ENCODE results near the gene LNX1. TPM values are rescaled to one million over a fixed set of nuclear protein-coding genes. Genes with fewer than 3 reads are reported as not detected.

Gene LNX1
- total and polyA plus RNA-seq, 7 donors, result 2.3 to 7.9 (median 4.6) TPM

DNA sequence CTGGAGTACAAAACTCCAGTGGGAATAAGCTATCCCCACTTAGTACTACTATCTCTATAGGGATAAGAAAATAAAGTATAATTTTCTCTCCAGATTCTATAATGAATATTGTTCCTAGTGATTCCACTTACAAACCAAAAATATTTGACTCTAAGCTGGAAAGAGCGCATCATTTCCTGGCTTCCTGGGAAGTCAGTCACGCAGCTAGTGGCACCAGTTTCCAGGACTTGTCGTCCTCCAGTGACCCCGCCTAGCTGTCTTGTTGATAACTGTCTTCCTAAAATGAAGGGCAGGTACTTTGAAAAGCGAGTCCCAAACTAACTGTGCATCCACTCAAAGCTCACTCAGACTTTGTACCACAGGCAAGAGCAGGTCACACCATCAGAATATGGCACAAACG is 39.3 kb downstream of the LNX1 start:
- no peak overlapping the region for H3K4me3 ChIP-seq
- H3K9me3 ChIP-seq, result no peaks in the 10 kb centered on the region
- no peaks in the 10 kb centered on the region for H3K36me3 ChIP-seq
- H3K27me3 ChIP-seq, result no peaks in the 10 kb centered on the region
- no peak for TF ChIP-seq CTCF (IDR thresholded peaks at IDR 0.05)
- TF ChIP-seq POLR2AphosphoS5 (IDR thresholded peaks at IDR 0.05), result no peak
- TF ChIP-seq POLR2A (IDR thresholded peaks at IDR 0.05), result no peak
- TF ChIP-seq EP300 (IDR thresholded peaks at IDR 0.05), result no peak
- no peak overlapping the region for H3K27ac ChIP-seq
- no peak for DNase-seq
- 88 to 90% methylated on average over 6 of the region's 6 CpGs for WGBS, 2 donors
- intact Hi-C loops (cut with DNase I), result no loop called here
- peaks cover 0 to 6% (median 0%) of the 10 kb centered on the region in 4 donors for H3K4me1 ChIP-seq

DNA sequence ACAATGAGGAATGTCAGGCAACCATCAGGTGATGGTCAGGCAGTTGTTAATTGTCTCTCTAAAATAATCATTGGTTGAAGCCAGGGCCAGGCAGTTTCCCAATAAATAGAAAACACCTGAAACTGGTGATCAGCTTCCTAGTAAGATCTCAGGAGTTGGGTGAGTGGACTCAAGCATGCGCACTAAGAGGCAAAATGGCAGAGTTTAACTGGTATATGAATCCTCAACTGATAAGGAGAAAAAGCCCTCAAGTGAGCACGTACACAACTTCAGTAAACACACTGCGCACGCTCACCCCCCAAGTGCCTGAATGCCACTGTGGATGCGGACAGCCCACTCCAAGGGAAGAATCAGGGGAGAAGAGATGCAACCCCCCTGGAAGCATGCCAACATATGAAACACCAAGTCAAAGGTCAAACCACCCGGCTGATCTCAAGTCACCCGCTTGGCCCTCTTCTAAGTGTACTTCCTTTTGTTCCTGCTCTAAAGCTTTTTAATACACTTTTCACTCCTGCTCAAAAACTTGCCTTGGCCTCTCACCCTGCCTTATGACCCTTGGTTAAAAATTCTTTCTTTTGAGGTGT is 39.9 kb downstream of the LNX1 start:
- H3K27ac ChIP-seq, result no peak overlapping the region
- no peak for TF ChIP-seq CTCF (IDR thresholded peaks at IDR 0.05)
- TF ChIP-seq POLR2A (IDR thresholded peaks at IDR 0.05), result no peak
- TF ChIP-seq EP300 (IDR thresholded peaks at IDR 0.05), result no peak
- TF ChIP-seq POLR2AphosphoS5 (IDR thresholded peaks at IDR 0.05), result no peak
- H3K4me1 ChIP-seq, result peaks cover 0 to 6% (median 0%) of the 10 kb centered on the region in 4 donors
- WGBS, 2 donors, result 83 to 88% methylated on average over 7 of the region's 7 CpGs
- H3K36me3 ChIP-seq, result no peaks in the 10 kb centered on the region
- no peaks in the 10 kb centered on the region for H3K27me3 ChIP-seq
- intact Hi-C loops (cut with DNase I), result no loop called here
- H3K4me3 ChIP-seq, result no peak overlapping the region
- no peaks in the 10 kb centered on the region for H3K9me3 ChIP-seq
- DNase-seq, result no peak

DNA sequence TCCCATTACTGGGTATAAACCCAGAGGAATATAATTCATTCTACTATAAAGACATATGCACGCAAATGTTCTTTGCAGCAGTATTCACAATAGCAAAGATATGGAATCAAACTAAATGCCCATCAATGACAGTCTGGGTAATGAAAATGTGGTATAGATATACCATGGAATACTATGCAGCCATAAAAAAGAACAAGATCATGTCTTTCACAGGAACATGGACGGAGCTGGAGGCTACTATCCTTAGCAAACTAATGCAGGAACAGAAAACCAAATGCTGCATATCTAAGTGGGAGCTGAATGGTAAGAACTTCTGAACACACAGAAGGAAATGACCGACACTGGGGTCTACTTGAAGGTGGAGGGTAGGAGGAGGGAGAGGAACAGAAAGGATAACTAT is 42.6 kb downstream of the LNX1 start:
- TF ChIP-seq POLR2A (IDR thresholded peaks at IDR 0.05), result no peak
- no peak for TF ChIP-seq POLR2AphosphoS5 (IDR thresholded peaks at IDR 0.05)
- TF ChIP-seq EP300 (IDR thresholded peaks at IDR 0.05), result no peak
- no peak for TF ChIP-seq CTCF (IDR thresholded peaks at IDR 0.05)
- intact Hi-C loops (cut with DNase I), result no loop called here
- no peak overlapping the region for H3K27ac ChIP-seq
- no peaks in the 10 kb centered on the region for H3K36me3 ChIP-seq
- H3K9me3 ChIP-seq, result no peaks in the 10 kb centered on the region
- H3K4me3 ChIP-seq, result no peak overlapping the region
- 94 to 95% methylated on average over 3 of the region's 3 CpGs for WGBS, 2 donors
- no peak for DNase-seq
- H3K27me3 ChIP-seq, result no peaks in the 10 kb centered on the region
- no peaks in the 10 kb centered on the region for H3K4me1 ChIP-seq

DNA sequence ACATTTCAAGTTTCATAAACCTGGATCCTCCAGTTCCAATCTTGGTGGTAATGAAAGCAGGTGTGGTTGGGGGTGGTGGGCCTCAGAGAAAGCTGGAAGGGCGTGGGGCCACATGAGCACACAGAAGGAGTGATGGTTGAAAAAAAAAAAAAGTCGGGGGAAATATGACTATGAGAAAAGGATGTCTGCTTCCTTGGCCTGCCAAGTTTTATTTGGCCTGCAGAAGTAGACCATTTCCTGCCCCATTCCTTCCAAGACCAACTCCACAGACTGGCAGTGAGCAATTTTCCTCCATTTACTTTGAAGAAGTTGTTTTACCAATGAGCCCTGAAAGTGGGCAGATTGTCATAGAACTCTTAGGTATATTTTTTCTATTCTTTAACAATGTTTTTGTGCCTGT is 43.3 kb downstream of the LNX1 start:
- Histone ChIP-seq H3K4me1 (no peaks in the 10 kb centered on the region), H3K27me3 (no peaks in the 10 kb centered on the region), H3K4me3 (no peak overlapping the region), H3K27ac (no peak overlapping the region), H3K9me3 (no peaks in the 10 kb centered on the region), H3K36me3 (no peaks in the 10 kb centered on the region)
- no peak for DNase-seq
- TF ChIP-seq POLR2AphosphoS5 (IDR thresholded peaks at IDR 0.05) (no peak), POLR2A (IDR thresholded peaks at IDR 0.05) (no peak), EP300 (IDR thresholded peaks at IDR 0.05) (no peak), CTCF (IDR thresholded peaks at IDR 0.05) (no peak)
- 39 to 66% methylated on average over 2 of the region's 2 CpGs for WGBS, 2 donors
- intact Hi-C loops (cut with DNase I), result no loop called here

All from sigmoid colon (tissue), 7 donors.